Karpas-422 (cell line): ENCODE measurements around the gene PID1. TPM values are rescaled to one million over a fixed set of nuclear protein-coding genes. Genes with fewer than 3 reads are reported as not detected.

Experiments used
- DNase-seq: peaks from one replicate; pipeline ENCODE4 v3.0.0-alpha.2; 2015
- H2AFZ ChIP-seq: fragments of 200-600 bp; sonication (generic); 2 replicates; pipeline ENCODE4 v1.6.1; 2014; ENCODE audit warnings: antibody characterized with exemption, low read length, mixed read lengths
- H3K27ac ChIP-seq: fragments of 200-600 bp; sonication (generic); 2 replicates; pipeline ENCODE4 v1.5.1; 2014; ENCODE audit warnings: mild to moderate bottlenecking, low read length, moderate library complexity
- H3K27me3 ChIP-seq: fragments of 200-600 bp; sonication (generic); 2 replicates; pipeline ENCODE4 v1.6.1; 2014; ENCODE audit warnings: low read length, mixed read lengths
- H3K36me3 ChIP-seq: fragments of 200-600 bp; sonication (generic); 2 replicates; pipeline ENCODE4 v1.6.1; 2014; ENCODE audit warnings: low read length, mixed read lengths; ENCODE audit not compliant: insufficient read depth
- H3K4me1 ChIP-seq: fragments of 200-600 bp; sonication (generic); 2 replicates; pipeline ENCODE4 v1.6.1; 2014; ENCODE audit warnings: mild to moderate bottlenecking, low read length, mixed read lengths
- H3K4me2 ChIP-seq: fragments of 200-600 bp; sonication (generic); 2 replicates; pipeline ENCODE4 v1.6.1; 2014; ENCODE audit warnings: low read length, low read depth, mild to moderate bottlenecking; ENCODE audit not compliant: poor library complexity, severe bottlenecking
- H3K4me3 ChIP-seq: fragments of 200-600 bp; sonication (generic); 2 replicates; pipeline ENCODE4 v1.5.1; 2014; ENCODE audit warnings: mild to moderate bottlenecking, antibody characterized with exemption, low read length, mixed read lengths
- H3K79me2 ChIP-seq: fragments of 200-600 bp; sonication (generic); 2 replicates; pipeline ENCODE4 v1.6.1; 2014; ENCODE audit warnings: mild to moderate bottlenecking, low read length, mixed read lengths
- H3K9ac ChIP-seq: fragments of 200-600 bp; sonication (generic); 2 replicates; pipeline ENCODE4 v1.6.0; 2014; ENCODE audit warnings: low read length
- H3K9me2 ChIP-seq: fragments of 200-600 bp; sonication (generic), shearing (Covaris generic); replicated peaks from 2 replicates; pipeline ENCODE4 v1.6.0; 2014; ENCODE audit warnings: mild to moderate bottlenecking, low read length, moderate library complexity; ENCODE audit not compliant: insufficient read depth
- H3K9me3 ChIP-seq: fragments of 300-700, 200-600 bp; sonication (generic); 2 replicates; pipeline ENCODE4 v1.6.1; 2014; ENCODE audit warnings: low read length, mixed read lengths
- H4K20me1 ChIP-seq: fragments of 200-600 bp; sonication (generic); 2 replicates; pipeline ENCODE4 v1.6.1; 2014; ENCODE audit warnings: mild to moderate bottlenecking, antibody characterized with exemption, low read length, low read depth; ENCODE audit not compliant: insufficient read depth
- small RNA-seq: library from RNA; depleted of rRNA; stranded (forward); fragments of <200 nt; gene quantifications from one replicate; pipeline ENCODE3, GENCODE V24; 2014
- total RNA-seq: library from RNA; depleted of rRNA; stranded (reverse); fragments of >200 nt; shearing (Covaris generic); gene quantifications from 2 replicates; pipeline ENCODE4 v1.2.3, GENCODE V29; 2014; ENCODE audit warnings: low replicate concordance

PID1 gene
- total RNA-seq, 1 experiment from 2014 or later, result not detected

- no peak for DNase-seq
- no peaks in the 10 kb centered on the region for H3K27me3 ChIP-seq
- H3K27ac ChIP-seq, result no peak overlapping the region
- H2AFZ ChIP-seq, result no peak overlapping the region
- no peak overlapping the region for H3K4me3 ChIP-seq
- peaks cover 5% of the 10 kb centered on the region; the same call in 1 of the 2 replicates for H3K9me3 ChIP-seq
- H3K4me1 ChIP-seq, result no peaks in the 10 kb centered on the region
- no peaks in the 10 kb centered on the region for H3K79me2 ChIP-seq
- no peaks in the 10 kb centered on the region for H4K20me1 ChIP-seq
- no peaks in the 10 kb centered on the region for H3K36me3 ChIP-seq
- no peak overlapping the region for H3K4me2 ChIP-seq
- no peak overlapping the region for H3K9ac ChIP-seq
- H3K9me2 ChIP-seq, result no peaks in the 10 kb centered on the region
Observed at GRCh38 chr2:228999326-228999725, 271.8 kb downstream of the PID1 start.

- DNase-seq, result no peak
- H3K27me3 ChIP-seq, result no peaks in the 10 kb centered on the region
- H3K4me1 ChIP-seq, result no peaks in the 10 kb centered on the region
- H3K4me3 ChIP-seq, result no peak overlapping the region
- no peaks in the 10 kb centered on the region for H3K36me3 ChIP-seq
- H3K4me2 ChIP-seq, result no peak overlapping the region
- no peak overlapping the region for H2AFZ ChIP-seq
- H3K9me2 ChIP-seq, result no peaks in the 10 kb centered on the region
- H4K20me1 ChIP-seq, result no peaks in the 10 kb centered on the region
- no peak overlapping the region for H3K9ac ChIP-seq
- no peaks in the 10 kb centered on the region for H3K79me2 ChIP-seq
- H3K9me3 ChIP-seq, result no peaks in the 10 kb centered on the region; the same call in 1 of the 2 replicates
- H3K27ac ChIP-seq, result no peak overlapping the region
Observed at GRCh38 chr2:228988786-228989185, 282.3 kb downstream of the PID1 start.

GRCh38 chr2:228987441-228988155, 283.5 kb downstream of the PID1 start:
- Histone ChIP-seq H3K4me2 (no peak overlapping the region), H3K27me3 (no peaks in the 10 kb centered on the region), H3K9me3 (no peaks in the 10 kb centered on the region; the same call in 1 of the 2 replicates)

GRCh38 chr2:228986961-228987360, 284.1 kb downstream of the PID1 start:
- no peaks in the 10 kb centered on the region; the same call in 1 of the 2 replicates for H3K9me3 ChIP-seq
- H3K27ac ChIP-seq, result no peak overlapping the region
- H3K27me3 ChIP-seq, result no peaks in the 10 kb centered on the region
- no peaks in the 10 kb centered on the region for H3K4me1 ChIP-seq
- no peaks in the 10 kb centered on the region for H3K79me2 ChIP-seq
- no peak overlapping the region for H3K4me3 ChIP-seq
- H3K4me2 ChIP-seq, result no peak overlapping the region
- no peak for DNase-seq
- no peaks in the 10 kb centered on the region for H3K36me3 ChIP-seq
- H4K20me1 ChIP-seq, result no peaks in the 10 kb centered on the region
- H3K9me2 ChIP-seq, result no peaks in the 10 kb centered on the region
- H2AFZ ChIP-seq, result no peak overlapping the region
- H3K9ac ChIP-seq, result no peak overlapping the region

More at GRCh38 chr2:228987441-228988155, 283.5 kb downstream of the PID1 start:
- H3K9me2 ChIP-seq, result no peaks in the 10 kb centered on the region
- H3K4me1 ChIP-seq, result no peaks in the 10 kb centered on the region
- H2AFZ ChIP-seq, result no peak overlapping the region
- no peak overlapping the region for H3K4me3 ChIP-seq
- no peak for DNase-seq
- no peaks in the 10 kb centered on the region for H4K20me1 ChIP-seq
- H3K79me2 ChIP-seq, result no peaks in the 10 kb centered on the region
- no peaks in the 10 kb centered on the region for H3K36me3 ChIP-seq
- no peak overlapping the region for H3K27ac ChIP-seq
- no peak overlapping the region for H3K9ac ChIP-seq

GRCh38 chr2:228983700-228984099, 287.4 kb downstream of the PID1 start:
- peak; percentile 46 for DNase-seq
- Histone ChIP-seq H3K9me2 (no peaks in the 10 kb centered on the region), H3K4me3 (no peak overlapping the region), H3K9ac (no peak overlapping the region), H3K36me3 (no peaks in the 10 kb centered on the region), H3K79me2 (no peaks in the 10 kb centered on the region), H2AFZ (no peak overlapping the region), H3K27ac (no peak overlapping the region), H3K4me1 (no peaks in the 10 kb centered on the region), H3K4me2 (no peak overlapping the region), H3K9me3 (no peaks in the 10 kb centered on the region), H3K27me3 (no peaks in the 10 kb centered on the region), H4K20me1 (no peaks in the 10 kb centered on the region)

GRCh38 chr2:228974169-228974568, 296.9 kb downstream of the PID1 start:
- Histone ChIP-seq H3K36me3 (no peaks in the 10 kb centered on the region), H3K4me1 (no peaks in the 10 kb centered on the region), H3K9ac (no peak overlapping the region), H3K4me3 (no peak overlapping the region), H3K4me2 (no peak overlapping the region), H3K79me2 (no peaks in the 10 kb centered on the region), H4K20me1 (no peaks in the 10 kb centered on the region), H3K27me3 (no peaks in the 10 kb centered on the region), H2AFZ (no peak overlapping the region), H3K27ac (no peak overlapping the region), H3K9me2 (no peaks in the 10 kb centered on the region), H3K9me3 (no peaks in the 10 kb centered on the region)
- DNase-seq, result no peak

Small RNA genes lying within 50 kb of the gene (small RNA-seq; reads per million reads assigned to genes)
- not detected for gene RN7SKP283
